SU-DHL-6 (cell line): ENCODE results near the gene MLC1.

Source experiments
- H2AFZ ChIP-seq: fragments of 200-600 bp; sonication (generic); 2 replicates; pipeline ENCODE4 v1.6.1; 2014; ENCODE audit warnings: low read depth, mild to moderate bottlenecking, moderate library complexity, mixed read lengths, antibody characterized with exemption, low read length; ENCODE audit not compliant: severe bottlenecking
- H3F3A ChIP-seq: fragments of 200-600 bp; shearing (Covaris generic); 2 replicates; pipeline ENCODE4 v1.6.0; 2016; ENCODE audit warnings: antibody characterized with exemption, mild to moderate bottlenecking; ENCODE audit not compliant: insufficient read depth
- H3K27ac ChIP-seq: fragments of 200-600 bp; sonication (generic); 2 replicates; pipeline ENCODE4 v1.5.1; 2016; ENCODE audit warnings: low read depth, mild to moderate bottlenecking, low read length, moderate library complexity, mixed read lengths
- H3K27me3 ChIP-seq: fragments of 200-600 bp; sonication (generic), shearing (Covaris generic); 2 replicates; pipeline ENCODE4 v1.6.0; 2014; ENCODE audit warnings: mild to moderate bottlenecking, low read length
- H3K36me3 ChIP-seq: fragments of 200-600 bp; sonication (generic); 2 replicates; pipeline ENCODE4 v1.6.1; 2014; ENCODE audit warnings: mild to moderate bottlenecking, low read length, mixed read lengths
- H3K4me2 ChIP-seq: fragments of 300-600, 200-600 bp; shearing (Covaris generic), sonication (generic); 2 replicates; pipeline ENCODE4 v1.6.0; 2014; ENCODE audit warnings: low read length, low read depth, mild to moderate bottlenecking; ENCODE audit not compliant: poor library complexity, severe bottlenecking
- H3K4me3 ChIP-seq: fragments of 200-600 bp; sonication (generic); 2 replicates; pipeline ENCODE4 v1.5.1; 2014; ENCODE audit warnings: antibody characterized with exemption, low read length, mild to moderate bottlenecking, mixed read lengths; ENCODE audit not compliant: insufficient read depth, poor library complexity, severe bottlenecking
- H3K79me2 ChIP-seq: fragments of 200-600 bp; sonication (generic); 2 replicates; pipeline ENCODE4 v1.6.1; 2014; ENCODE audit warnings: mild to moderate bottlenecking, low read length, moderate library complexity; ENCODE audit not compliant: insufficient read depth
- H3K9ac ChIP-seq: fragments of 200-600 bp; sonication (generic); 2 replicates; pipeline ENCODE4 v1.7.0; 2014; ENCODE audit warnings: mild to moderate bottlenecking, low read length
- H3K9me2 ChIP-seq: fragments of 200-600 bp; sonication (generic); replicated peaks from 2 replicates; pipeline ENCODE4 v1.6.1; 2014; ENCODE audit warnings: low read length; ENCODE audit not compliant: insufficient read depth
- H3K9me3 ChIP-seq: fragments of 200-600 bp; sonication (generic); 2 replicates; pipeline ENCODE4 v1.6.1; 2014; ENCODE audit warnings: low read length, mixed read lengths; ENCODE audit not compliant: insufficient read depth
- H4K20me1 ChIP-seq: fragments of 200-600 bp; sonication (generic); 2 replicates; pipeline ENCODE4 v1.6.1; 2014; ENCODE audit warnings: low read depth, mild to moderate bottlenecking, antibody characterized with exemption, low read length, moderate library complexity, mixed read lengths
- CTCF ChIP-seq: fragments of 200-600 bp; sonication (generic); IDR thresholded peaks from one replicate; pipeline ENCODE4 v1.5.1; 2017; ENCODE audit warnings: antibody characterized with exemption, mild to moderate bottlenecking, low read length, moderate library complexity; ENCODE audit not compliant: insufficient read depth, poor library complexity, severe bottlenecking
- EZH2phosphoT487 ChIP-seq: fragments of 200-600 bp; sonication (generic), shearing (Covaris generic); conservative IDR thresholded peaks from 2 replicates; pipeline ENCODE4 v1.6.1; 2018; ENCODE audit warnings: mild to moderate bottlenecking, antibody characterized with exemption, low read length, moderate library complexity, mixed read lengths

The MLC1 gene

GRCh38 chr22:50009765-50010675 is 75.2 kb downstream of the MLC1 start:
- no peak overlapping the region for H3K27ac ChIP-seq
- H3K9me2 ChIP-seq: no peaks in the 10 kb centered on the region
- H3K9ac ChIP-seq: no peak overlapping the region
- H3K36me3 ChIP-seq: no peaks in the 10 kb centered on the region
- H3K9me3 ChIP-seq: no peaks in the 10 kb centered on the region
- H4K20me1 ChIP-seq: no peaks in the 10 kb centered on the region
- no peaks in the 10 kb centered on the region for H3K27me3 ChIP-seq
- H3F3A ChIP-seq: no peaks in the 10 kb centered on the region
- no peak for TF ChIP-seq EZH2phosphoT487
- no peak for TF ChIP-seq CTCF
- H3K4me2 ChIP-seq: no peak overlapping the region
- H3K4me3 ChIP-seq: no peak overlapping the region
- no peak overlapping the region for H2AFZ ChIP-seq
- H3K79me2 ChIP-seq: no peaks in the 10 kb centered on the region
